GM21526 (cell line): ENCODE measurements around the gene GRB14.
"Not testable (repeated sequence)": the region's sequence is repeated elsewhere in the genome, so short reads cannot be mapped to it uniquely, and the experiment has no call there.

Experiments
- ATAC-seq: cut with Tn5 transposase; IDR thresholded peaks from one replicate; pipeline ENCODE4 v1.9.1; 2021; ENCODE audit warnings: moderate library complexity; ENCODE audit not compliant: unreplicated experiment, low FRiP score

GRB14 gene

DNA sequence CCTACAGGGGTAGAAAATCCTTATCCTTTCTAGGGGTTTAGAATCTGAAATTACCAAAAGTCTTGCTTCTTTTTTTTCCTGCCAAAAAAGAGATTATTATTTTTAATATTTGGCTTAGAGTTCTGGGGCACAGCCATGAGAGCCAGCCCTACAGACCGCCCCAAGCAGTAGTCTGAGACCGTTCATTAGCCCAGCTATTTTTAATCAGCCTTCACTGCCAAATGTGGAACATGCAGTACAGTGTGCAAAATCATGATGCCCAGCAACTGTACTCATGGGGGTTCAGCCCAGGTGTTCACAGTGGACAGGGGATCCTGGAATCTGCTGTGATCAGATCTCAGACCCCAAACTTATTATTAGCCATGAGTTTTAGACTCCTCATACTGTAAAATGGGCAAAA, 60.4 kb downstream of the GRB14 start:
- ATAC-seq = no peak

DNA sequence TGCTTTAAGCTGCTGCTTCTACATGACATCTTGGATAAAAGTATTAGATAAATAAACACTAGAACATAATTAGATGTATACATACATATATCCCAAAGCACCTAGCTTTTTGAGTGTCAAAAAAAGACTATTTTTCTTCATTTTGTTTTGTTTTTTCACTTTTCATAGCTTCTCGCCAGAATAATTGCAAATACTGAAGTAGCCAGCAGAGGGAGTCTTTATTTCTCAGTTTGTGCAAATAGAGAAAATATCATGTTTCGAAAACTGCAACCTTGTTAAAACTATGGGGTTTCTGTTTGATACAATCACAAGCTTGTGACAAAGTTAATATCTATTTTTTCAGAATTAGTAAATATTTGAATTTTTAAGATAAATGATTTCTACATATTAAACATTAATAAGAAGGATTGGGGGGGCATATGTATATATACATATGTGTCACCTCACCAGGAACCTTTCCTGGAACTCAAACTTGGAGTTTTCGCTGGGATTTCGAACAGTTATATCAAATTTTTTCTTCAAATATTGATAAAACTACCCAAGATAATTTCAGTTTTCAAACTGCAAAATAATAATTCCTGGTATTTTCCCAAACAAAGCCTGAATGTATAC, 61.0 kb downstream of the GRB14 start:
- ATAC-seq = no peak

DNA sequence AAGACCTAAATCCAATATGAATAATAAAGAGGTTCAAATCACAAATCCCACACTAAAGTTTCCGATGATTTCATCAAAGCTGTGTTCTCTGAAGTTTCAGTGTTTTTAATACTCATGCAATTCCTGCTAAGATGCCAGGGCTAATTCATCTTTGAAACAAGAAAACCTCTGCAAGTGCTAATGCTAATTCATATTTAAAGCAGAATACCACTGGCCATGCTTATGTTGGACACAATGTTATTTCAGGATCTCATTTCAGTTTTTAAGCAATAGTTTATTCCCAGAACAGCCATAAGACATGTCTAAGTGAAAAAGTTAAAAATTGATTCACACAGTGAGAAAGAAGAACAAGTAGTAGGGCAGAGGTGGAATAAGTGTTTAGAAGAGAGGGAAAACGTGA, 62.8 kb downstream of the GRB14 start:
- no peak for ATAC-seq

DNA sequence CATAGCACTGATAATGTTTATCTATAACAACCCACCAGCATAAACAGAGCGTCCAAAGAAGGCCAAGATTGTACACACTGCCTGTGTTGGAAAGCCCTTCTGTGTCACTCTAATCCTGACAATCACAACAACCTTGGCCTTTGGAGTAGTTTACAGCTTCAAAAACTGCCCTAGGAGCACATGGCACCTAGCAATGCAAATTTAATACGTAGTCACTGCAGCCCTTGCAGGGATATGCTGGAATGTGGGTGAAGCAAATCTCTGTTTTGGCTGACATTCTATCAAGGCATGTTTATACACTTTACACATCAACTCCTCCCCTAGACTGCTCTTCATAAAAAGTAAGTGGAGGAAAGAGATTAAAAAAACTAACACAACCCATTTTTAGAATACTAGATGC, 66.8 kb downstream of the GRB14 start:
- ATAC-seq = no peak

DNA sequence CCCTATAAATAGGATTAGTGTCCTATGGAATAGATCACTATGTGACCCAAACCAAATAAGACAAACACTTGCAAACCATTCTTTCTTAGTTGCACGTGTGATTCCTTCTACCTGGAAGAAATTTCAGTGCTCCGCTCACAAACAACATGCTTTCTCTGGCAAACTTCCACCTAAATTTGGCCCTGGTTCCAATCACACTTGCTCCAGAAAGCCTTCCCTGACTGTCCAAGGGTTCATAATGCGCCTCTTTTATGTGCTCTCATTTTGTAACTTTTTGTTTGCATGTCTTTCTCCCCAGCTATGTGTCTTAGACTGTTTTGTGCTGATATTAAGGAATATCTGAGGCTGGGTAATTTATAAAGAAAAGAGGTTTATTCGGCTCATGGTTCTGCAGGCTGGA, 69.8 kb downstream of the GRB14 start:
- ATAC-seq = no peak

DNA sequence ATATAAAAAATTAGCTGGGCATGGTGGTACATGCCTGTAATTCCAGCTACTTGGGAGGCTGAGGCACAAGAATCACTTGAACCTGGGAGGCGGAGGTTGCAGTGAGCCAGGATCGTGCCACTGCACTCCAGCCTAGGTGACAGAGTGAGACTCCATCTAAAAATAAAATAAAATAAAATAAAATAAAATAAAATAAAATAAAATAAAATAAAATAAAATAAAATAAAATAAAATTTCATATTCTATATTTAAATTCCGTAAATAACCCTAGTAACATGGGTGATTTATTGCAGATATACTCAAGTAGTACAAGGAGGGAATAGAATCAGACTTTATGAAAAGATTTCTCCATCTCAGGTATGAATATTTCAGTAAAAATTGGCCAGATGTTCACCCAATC, 71.6 kb downstream of the GRB14 start:
- not testable (repeated sequence) for ATAC-seq

DNA sequence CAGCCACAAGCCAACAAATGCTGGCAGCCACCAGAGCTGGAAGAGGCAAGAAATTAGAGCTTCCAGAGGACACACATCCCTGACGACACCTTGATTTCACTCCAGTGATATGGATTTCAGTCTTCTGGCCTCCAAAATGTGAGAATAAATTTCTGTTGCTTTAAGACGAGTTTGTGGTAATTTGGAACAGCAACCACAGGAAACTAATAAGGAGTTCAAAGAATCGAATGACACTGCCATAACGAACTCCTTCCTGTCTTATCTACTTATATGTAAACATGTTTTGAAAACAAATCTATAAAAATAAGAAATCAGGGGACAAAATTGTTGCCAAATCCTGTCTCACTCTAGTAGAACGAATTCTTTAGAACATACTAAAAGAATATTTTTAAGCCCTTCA, 75.8 kb downstream of the GRB14 start:
- no peak for ATAC-seq

DNA sequence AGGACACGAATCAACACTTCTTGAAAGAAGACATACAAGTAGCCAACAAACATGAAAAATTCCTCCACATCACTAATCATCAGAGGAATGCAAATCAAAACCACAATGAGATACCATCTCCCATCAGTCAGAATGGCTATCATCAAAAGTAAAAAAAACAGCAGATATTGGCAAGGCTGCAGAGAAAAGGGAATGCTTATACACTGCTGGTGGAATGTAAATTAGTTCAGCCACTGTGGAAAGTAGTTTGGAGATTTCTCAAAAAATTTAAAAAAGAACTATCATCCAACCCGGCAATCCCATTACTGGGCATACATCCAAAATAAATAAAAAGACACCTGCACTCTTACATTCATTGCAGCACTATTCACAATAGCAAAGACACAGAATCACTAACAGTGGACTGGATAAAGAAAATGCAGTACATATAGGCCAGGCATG, 78.7 kb downstream of the GRB14 start:
- no peak for ATAC-seq

DNA sequence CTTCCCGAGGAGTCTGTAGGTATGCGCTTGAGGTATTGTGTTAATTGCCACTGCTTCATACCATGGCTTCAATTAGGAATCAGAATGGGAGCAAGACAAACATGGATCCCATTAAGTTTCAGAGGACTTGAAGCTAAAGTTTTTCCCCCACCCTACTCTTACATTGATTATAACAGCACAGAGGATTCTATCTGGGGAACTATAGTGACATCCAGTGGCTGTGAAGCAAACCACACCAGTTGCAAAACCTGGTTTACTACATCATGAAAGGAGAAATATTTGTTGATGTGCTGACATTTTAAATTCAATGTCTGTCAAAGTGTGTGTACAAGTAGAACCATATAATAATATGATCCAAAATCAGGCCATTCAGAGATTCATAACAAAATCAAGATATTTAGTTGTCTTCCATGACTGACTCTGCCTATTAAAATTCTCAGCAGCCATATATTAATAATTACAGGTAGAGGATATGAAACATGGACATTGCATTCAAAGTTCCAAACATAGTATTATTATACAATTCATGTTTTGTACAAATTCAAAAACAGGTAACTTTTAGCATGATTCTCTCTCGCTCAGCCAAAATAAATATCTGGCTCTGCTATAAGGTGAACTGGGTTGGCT, 82.9 kb downstream of the GRB14 start:
- ATAC-seq = peak; percentile 83

DNA sequence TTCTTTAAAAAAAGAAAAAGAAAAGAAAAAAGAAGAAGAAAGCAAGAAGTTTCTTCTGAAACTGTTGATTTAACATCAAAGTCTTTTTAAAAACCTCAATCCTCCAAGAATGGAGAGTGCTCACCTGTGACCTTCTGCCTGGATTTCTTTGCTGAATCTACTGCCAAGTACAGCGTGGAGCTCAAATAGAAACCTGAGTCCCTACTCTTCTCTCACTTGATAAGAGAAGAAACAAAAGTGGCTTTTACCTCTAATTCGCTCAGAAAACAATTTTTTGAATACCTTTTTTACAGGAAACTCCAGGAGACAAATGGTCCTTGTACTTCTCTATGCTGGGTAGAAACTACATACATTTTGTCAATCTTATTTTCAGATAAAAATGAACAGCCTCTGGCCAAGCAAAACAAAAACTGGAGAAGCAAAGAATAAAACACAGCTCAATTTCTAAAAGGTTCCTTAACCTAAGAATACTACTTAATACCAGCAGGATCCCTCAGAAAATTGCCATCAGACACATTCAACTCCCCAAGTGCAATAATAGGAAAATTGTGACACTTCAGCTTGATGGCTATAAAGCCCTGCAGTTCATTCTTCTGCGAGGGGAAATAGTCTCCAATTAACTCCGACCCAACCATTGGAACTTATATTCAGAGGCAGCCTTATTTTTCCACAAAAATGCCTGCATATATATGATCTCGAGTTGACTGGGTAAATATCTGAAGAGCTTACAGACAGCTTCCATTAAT, 85.8 kb downstream of the GRB14 start:
- no peak for ATAC-seq

DNA sequence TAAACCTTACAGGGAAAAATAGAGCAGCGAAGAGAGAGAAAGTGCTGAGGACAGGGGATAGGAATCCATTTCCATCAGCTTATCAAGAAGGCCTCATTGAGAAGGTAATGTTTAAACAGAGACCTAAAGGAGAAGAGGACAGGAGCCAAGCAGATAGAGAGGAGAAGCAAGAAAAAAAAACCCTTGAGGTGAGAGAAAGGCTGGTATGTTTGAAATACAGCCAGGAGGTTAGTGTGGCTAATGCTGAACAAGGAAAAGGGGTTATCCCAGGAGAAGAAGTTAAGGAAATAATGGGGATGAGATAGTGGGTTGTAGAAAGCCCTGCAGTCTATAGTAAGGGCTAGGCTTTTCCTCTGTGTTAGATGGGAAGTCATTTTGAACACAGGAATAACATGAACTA, 90.8 kb downstream of the GRB14 start:
- no peak for ATAC-seq

DNA sequence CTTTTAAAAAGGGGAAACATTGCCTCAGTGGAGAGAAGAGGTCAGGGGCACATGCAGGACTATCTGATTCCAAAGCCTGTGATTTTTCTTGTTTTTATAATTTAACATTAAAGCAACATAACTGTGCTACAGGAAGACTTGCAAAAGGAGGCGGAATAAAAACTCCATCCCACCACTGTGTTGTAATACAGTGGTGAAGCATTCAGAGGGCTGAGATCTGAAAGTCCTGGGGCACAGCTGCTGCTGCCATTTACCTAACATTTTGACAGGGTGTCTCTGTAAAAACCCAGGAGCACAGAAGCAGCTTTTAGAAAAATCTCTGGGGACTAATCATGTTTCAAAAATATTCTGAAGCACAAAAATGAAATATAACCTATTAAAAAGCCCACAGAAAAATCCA, 97.6 kb downstream of the GRB14 start:
- ATAC-seq = no peak

DNA sequence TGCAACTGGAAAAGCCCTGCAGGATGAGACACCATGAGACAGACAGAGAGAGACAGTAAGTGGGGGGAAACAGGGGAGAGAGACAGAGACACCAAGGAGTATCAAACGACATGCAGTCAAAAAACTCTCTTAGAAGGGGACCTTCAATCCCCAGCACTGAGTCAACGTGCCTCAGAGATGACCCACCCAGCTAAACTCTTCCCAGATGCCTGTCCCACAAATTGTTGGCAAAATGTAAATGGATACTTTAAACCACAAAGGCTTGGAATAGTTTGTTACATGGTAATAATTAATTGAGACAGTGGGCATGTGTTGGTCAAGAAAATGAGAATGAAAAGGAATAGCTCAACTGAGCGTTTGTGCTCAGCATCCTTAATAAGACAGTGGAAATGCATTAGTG, 98.3 kb downstream of the GRB14 start:
- no peak for ATAC-seq

DNA sequence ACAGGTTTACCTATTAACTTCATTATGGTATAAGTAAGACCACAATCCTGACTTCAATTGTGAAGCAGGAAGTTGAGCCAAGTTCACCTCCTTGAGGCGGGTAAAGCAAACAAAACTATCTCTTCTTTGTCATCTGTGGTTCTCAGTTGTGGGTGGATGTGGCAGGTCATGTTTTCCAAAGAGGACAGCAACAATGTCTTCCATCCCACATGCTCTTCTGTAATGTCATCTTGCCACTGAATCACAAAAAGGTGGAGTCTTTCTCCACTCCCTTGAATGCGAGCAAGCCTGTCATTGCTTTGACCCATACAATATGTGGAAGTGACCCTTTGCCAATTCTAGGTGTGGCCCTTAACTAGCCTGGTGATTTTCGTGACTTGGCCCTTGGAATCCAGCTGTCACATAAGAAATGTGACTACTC, 98.7 kb downstream of the GRB14 start:
- no peak for ATAC-seq

DNA sequence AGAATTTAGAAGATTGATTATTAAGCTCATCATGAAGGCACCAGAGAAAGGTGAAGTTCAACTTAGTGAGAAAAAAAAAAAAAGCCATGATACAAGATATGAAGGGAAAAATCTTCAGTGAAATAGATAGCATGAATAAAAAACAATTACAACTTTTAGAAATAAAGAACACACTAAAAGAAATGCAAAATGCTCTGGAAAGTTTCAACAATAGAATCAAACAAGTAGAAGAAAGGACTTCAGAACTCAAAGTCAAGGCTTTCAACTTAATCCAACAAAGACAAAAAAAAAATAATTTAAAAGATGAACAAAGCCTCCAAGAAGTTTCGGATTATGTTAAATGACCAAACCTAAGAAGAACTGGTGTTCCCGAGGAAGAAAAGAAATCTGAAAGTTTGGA, 105.5 kb downstream of the GRB14 start:
- no peak for ATAC-seq

DNA sequence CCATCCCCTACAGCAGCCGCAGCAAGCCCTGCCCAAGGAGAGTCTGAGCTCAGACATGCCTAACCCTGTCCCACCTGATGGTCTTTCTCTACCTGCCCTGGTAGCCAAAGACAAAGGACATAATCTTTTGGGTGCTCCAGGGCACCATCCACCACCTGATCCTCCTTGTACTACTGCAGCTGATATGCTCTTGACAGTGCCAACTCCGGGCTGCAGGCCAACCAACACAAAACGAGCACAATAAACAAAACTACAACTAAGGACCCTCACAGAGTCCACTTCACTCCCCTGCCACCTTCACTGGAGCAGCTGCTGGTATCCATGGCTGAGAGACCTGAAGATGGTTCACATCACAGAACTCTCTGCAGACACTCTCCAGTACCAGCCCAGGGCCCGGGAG, 106.3 kb downstream of the GRB14 start:
- no peak for ATAC-seq

DNA sequence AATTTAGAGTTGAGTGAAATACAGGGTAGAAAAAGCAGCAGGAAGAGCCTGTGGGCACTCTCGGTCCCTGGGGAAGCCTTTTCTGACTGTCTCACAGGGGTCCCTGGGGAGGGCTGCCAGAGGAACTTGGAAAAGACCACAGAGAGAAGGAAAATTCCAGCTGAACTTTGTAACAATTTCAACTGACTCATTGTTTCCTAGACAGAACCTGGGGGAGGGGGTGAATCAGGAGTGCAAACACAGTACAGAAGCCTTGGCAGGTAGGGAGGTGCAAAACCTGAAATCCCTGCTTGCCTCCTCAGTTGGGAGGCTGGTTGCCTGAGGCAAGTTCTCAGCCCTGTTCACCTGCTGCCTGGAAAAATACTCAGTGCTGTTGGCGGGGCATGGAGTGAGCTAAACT, 106.8 kb downstream of the GRB14 start:
- no peak for ATAC-seq

DNA sequence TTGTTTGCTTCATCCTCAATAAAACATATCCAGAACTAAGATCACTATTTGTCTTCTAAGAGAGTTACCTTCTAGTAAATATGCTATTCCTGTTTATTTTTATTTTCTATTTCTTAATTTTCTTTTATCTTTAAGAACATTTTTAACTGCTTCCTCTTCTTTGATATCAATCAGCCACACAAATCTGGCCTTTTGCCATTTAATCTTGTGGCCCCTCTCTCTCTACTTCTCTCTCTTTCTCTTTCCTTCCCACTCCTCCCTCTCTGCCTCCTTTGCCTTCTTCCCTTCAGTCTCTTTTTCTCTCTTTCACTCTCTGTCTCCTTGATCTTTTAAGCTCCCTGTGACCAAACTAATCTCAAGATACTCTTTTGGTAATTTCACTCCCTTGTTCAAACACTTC, 108.4 kb downstream of the GRB14 start:
- ATAC-seq = no peak

DNA sequence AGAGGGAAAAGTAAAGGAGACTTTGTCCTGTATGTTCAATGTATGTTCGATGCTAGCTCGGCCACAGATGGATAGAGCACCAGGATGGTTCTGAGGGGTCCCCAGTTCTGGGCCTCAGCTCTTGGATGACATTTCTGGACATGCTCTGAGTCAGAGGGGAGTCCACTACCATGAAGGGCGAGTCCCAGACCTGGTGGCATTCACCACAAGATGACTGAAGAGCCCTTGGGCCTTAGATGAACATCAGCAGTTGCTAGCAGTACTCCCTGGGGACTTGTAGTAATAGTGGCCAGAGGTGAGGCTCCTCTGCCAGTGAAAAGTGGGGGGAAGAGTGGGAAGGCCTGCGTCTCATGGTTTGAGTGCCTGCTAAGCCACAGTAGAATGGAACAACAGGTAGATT, 109.5 kb downstream of the GRB14 start:
- no peak for ATAC-seq

DNA sequence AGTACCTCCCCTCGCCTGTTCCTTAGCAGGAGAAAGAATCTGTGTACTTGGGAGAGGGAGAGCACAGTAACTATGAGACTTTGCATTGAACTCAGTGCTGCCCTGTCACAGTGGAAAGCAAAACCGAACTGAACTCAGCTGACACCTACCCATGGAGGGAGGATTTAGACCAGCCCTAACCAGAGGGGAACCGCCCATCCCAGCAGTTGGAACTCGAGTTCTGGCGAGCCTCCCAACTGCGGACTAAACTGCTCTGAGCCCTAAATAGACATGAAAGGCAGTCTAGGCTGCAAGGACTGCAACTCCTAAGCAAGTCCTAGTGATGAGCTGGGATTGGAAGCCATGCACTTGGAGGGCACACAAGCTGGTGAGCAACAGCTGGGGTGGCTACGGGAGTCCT, 110.4 kb downstream of the GRB14 start:
- ATAC-seq = no peak

DNA sequence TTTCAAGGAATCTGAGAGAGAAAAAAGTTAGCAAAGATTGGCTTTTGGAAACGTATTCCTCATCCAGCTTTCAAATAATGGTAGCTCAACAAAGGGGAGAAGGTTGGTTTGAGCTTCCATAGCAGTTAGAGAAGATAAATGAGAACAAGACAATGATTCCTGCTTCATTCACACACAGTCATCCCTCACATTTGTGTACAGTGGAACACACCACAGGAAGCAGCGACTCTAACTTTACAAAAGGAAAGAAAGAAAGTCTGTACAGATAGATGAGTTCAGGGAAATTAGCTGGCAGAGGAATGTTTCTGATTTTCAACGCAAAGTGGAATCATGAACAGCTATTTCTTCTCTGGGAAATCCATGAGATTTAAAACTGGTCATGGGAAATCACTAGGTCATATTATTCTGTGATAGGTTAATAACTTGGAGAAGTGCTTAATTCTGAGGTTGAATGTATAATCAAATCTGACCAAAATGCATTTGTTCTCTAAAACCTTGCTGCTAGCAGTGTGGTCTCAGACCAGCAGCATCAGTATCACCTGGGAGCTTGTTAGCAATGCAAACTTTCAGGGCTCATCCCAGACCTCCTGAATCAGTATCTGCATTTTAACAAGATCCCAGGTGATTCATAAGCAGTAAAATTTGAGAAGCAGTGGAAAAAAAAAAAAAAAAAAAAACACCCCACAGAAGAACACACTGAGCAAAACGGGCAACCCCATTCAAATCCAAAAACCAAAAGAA, 112.0 kb downstream of the GRB14 start:
- ATAC-seq = no peak
